Measurements from ENCODE around the gene EXOSC3.

The EXOSC3 gene

DNA sequence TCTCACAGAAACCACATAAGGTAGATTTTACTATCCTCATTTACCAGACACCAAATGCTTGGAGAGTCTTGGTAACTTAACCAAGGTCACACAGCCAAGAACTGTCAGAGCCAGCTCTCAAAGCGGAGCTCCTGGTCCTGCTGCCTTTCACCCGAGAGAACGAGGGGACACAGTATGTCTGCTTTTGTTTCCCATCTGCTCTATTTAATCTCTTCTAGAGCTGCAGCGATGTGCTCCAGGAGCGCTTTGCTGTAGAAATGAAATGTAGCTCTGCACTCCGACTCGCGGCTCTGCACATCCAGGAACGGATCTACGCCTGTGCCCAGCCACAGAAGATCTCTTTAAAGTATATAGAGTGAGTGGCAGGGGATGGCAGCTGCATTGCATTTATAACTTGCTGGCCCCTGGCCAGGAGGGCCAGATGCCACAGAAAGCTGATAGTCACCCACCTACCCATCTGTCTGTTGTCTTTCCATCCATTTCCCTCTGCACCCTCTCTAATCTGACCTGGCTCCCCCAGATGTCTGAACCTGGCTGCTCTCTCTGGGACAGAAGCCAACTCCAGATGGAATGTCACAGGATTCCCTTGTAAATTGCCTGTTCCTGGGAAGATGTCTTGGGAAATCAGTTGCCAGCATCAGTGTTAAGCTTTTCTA lies 52.6 kb downstream of the EXOSC3 start:
- no peak for DNase-seq (ENCODE audit: low read depth in 2 of 2)

GRCh38 chr9:37730839-37731238 lies 54.0 kb downstream of the EXOSC3 start:
- no peak for DNase-seq (ENCODE audit: low read depth in 2 of 2)

DNA sequence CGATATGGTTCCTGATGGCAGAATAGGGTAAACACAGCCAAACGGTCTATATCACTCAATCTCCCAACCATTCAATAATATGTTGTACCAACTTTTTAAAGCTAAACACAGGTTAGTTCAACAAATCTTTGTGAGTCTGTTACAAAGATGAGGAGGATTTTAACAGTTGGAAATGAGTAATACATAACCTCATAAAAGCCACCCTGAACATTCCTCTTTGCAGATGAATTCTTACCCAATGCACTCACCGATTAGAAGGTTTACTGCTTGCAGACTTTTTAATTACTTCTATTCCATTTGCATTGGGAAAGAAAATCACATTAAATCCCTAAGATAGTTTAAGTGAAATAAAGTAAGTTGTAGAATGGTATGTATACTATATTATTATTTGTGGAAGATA lies 54.6 kb downstream of the EXOSC3 start:
- no peak for DNase-seq (ENCODE audit: low read depth in 2 of 2)
